K562 (cell line): ENCODE measurements around the gene NEUROD4. TPM values are rescaled to one million over a fixed set of nuclear protein-coding genes. Genes with fewer than 3 reads are reported as not detected.

Source experiments
- ATAC-seq: fragments of 200-7000 bp; cut with Tn5 transposase; 3 replicates; pipeline ENCODE4 v1.9.1; 2020; ENCODE audit warnings: moderate library complexity
- BruUV-seq: library from RNA; stranded (reverse); fragments of 400-500 nt; replicated peaks from 2 replicates; lab custom pipeline; 2021; lab: Mats Ljungman, UMichigan
- CTCF ChIA-PET: fragments of 300-600 bp; formaldehyde crosslinking; extraction: SDS; loops from one replicate; lab custom pipeline; 2021; ENCODE audit warnings: low intra/inter-chr PET ratio; lab: Yijun Ruan, JAX
- POLR2A ChIA-PET: fragments of 300-600, 350-650 bp; sonication (Branson Sonifier 250); formaldehyde crosslinking; extraction: SDS; loops from one replicate; lab custom pipeline; 2021; ENCODE audit warnings: antibody characterized with exemption, inconsistent platforms; lab: Yijun Ruan, JAX
- DNase-seq, 4 experiments: peaks; one replicate each; pipeline versions ENCODE4 v3.0.0 to v3.0.0-alpha.2; 2011 to 2018; ENCODE audit warnings: low spot score in 3 of 4, mixed read lengths in 3 of 4; ENCODE audit errors: extremely low read depth in 1 of 4
- FAIRE-seq: peaks from 2 replicates; lab custom pipeline; 2011; peaks lifted over from hg19 to GRCh38; lab: Jason Lieb, UNC
- H2AFZ ChIP-seq: 2 replicates; pipeline ENCODE4 v1.6.0; 2011; ENCODE audit warnings: low read depth, low read length, control low read depth, inconsistent platforms
- H3K27ac ChIP-seq: fragments of 200-600 bp; 3 replicates; pipeline ENCODE4 v1.8.0; 2011; ENCODE audit warnings: low read depth, mild to moderate bottlenecking, control low read depth, inconsistent platforms, low read length, moderate library complexity, mixed read lengths; ENCODE audit errors: extremely low read depth
- H3K27me3 ChIP-seq, 2 experiments: fragments of 300-600 bp in 1 of 2; 2 replicates in 1 of 2; 3 replicates in 1 of 2; pipeline versions ENCODE4 v1.6.0 to v1.8.0; 2011; ENCODE audit warnings: inconsistent platforms in 2 of 2, low read length in 2 of 2, mild to moderate bottlenecking in 1 of 2, mixed read lengths in 1 of 2, moderate library complexity in 1 of 2; ENCODE audit not compliant: control insufficient read depth in 2 of 2, insufficient read depth in 2 of 2
- H3K36me3 ChIP-seq: fragments of 300-600 bp; 3 replicates; pipeline ENCODE4 v1.8.0; 2011; ENCODE audit warnings: mild to moderate bottlenecking, low read length, inconsistent platforms; ENCODE audit not compliant: control insufficient read depth, insufficient read depth
- H3K4me1 ChIP-seq, 2 experiments: fragments of 200-600 bp in 1 of 2; replicated peaks in 1 of 2; 2 replicates in 1 of 2; 3 replicates in 1 of 2; pipeline versions ENCODE4 v1.5.1 to v1.8.0; 2011; ENCODE audit warnings: inconsistent platforms in 2 of 2, low read length in 2 of 2, mild to moderate bottlenecking in 1 of 2, mixed read lengths in 1 of 2, moderate library complexity in 1 of 2; ENCODE audit not compliant: control insufficient read depth in 2 of 2, insufficient read depth in 2 of 2
- H3K4me2 ChIP-seq: 2 replicates; pipeline ENCODE4 v1.6.1; 2011; ENCODE audit warnings: low read length, control low read depth, inconsistent platforms, mixed read lengths; ENCODE audit not compliant: insufficient read depth
- H3K4me3 ChIP-seq: fragments of 200-600 bp; sonication (generic), shearing (Covaris generic); 2 replicates; pipeline ENCODE4 v1.5.1; 2016; ENCODE audit warnings: control low read depth, inconsistent platforms
- H3K79me2 ChIP-seq: fragments of 200-600 bp; 3 replicates; pipeline ENCODE4 v1.8.0; 2011; ENCODE audit warnings: low read length, inconsistent platforms; ENCODE audit not compliant: control insufficient read depth, insufficient read depth
- H3K9ac ChIP-seq, 2 experiments: 2 replicates each; pipeline versions ENCODE4 v1.6.0 to v1.6.1; 2011; ENCODE audit warnings: low read depth in 2 of 2, low read length in 2 of 2, control low read depth in 1 of 2, inconsistent platforms in 1 of 2, mild to moderate bottlenecking in 1 of 2, mixed read lengths in 1 of 2; ENCODE audit not compliant: insufficient read depth in 1 of 2
- H3K9me1 ChIP-seq: one replicate; pipeline ENCODE4 v1.6.0; 2011; ENCODE audit warnings: inconsistent platforms, mild to moderate bottlenecking, low read length, moderate library complexity; ENCODE audit not compliant: control insufficient read depth, insufficient read depth
- H3K9me3 ChIP-seq: replicated peaks from 2 replicates; pipeline ENCODE4 v1.5.1; 2011; ENCODE audit warnings: low read depth, low read length, inconsistent platforms; ENCODE audit not compliant: control insufficient read depth, insufficient read depth
- H4K20me1 ChIP-seq: replicated peaks from 2 replicates; pipeline ENCODE4 v1.6.1; 2011; ENCODE audit warnings: low read length, inconsistent platforms, mixed read lengths; ENCODE audit not compliant: control insufficient read depth, insufficient read depth
- AFF1 ChIP-seq, 2 experiments: fragments of 450-650 bp; IDR thresholded peaks; 2 replicates each; pipeline ENCODE4 v1.6.1; 2018; ENCODE audit warnings: mild to moderate bottlenecking in 2 of 2, low read depth in 1 of 2; ENCODE audit not compliant: partially characterized antibody in 2 of 2
- ARID2 ChIP-seq: fragments of 450-650 bp; IDR thresholded peaks from 2 replicates; pipeline ENCODE4 v1.6.1; 2017; ENCODE audit warnings: antibody characterized with exemption, mild to moderate bottlenecking
- ARID3B ChIP-seq: fragments of 250-450 bp; sonication (Bioruptor Pico); IDR thresholded peaks from 2 replicates; pipeline ENCODE4 v1.4.0; 2020; ENCODE audit warnings: borderline replicate concordance
- CEBPG ChIP-seq, 3 experiments: fragments of 200-800 bp in 1 of 3; sonication (Bioruptor generic) in 1 of 3; sonication (generic) in 1 of 3; formaldehyde crosslinking in 1 of 3; IDR thresholded peaks in 2 of 3; conservative IDR thresholded peaks in 1 of 3; 2 replicates each; pipeline versions ENCODE4 v1.6.1 to v1.8.0; 2016 to 2022; ENCODE audit warnings: missing compliant biosample characterization in 2 of 3, missing genetic modification characterization in 2 of 3, mild to moderate bottlenecking in 1 of 3, missing genetic modification reagents in 1 of 3
- HOXB6 ChIP-seq: fragments of 250-450 bp; sonication (Bioruptor Pico); IDR thresholded peaks from 2 replicates; pipeline ENCODE4 v1.5.1; 2022; ENCODE audit warnings: mild to moderate bottlenecking, borderline replicate concordance
- HSF4 ChIP-seq: fragments of 250-450 bp; sonication (Bioruptor Pico); IDR thresholded peaks from 2 replicates; pipeline ENCODE4 v2.1.2; 2022; ENCODE audit warnings: mild to moderate bottlenecking, moderate library complexity, borderline replicate concordance
- MAZ ChIP-seq, 2 experiments: fragments of 450-650 bp in 1 of 2; sonication (generic) in 1 of 2; formaldehyde crosslinking; IDR thresholded peaks in 1 of 2; conservative IDR thresholded peaks in 1 of 2; 2 replicates each; pipeline versions ENCODE4 v1.4.0 to v1.5.0; 2020; ENCODE audit warnings: mild to moderate bottlenecking in 1 of 2, missing genetic modification reagents in 1 of 2
- MYC ChIP-seq, 2 experiments: fragments of 250-450 bp in 1 of 2; sonication (Bioruptor Pico) in 1 of 2; IDR thresholded peaks; 2 replicates each; pipeline versions ENCODE4 v1.5.1 to v1.6.1; 2012 to 2021; ENCODE audit warnings: low read depth in 2 of 2, borderline replicate concordance in 1 of 2, improper control_type of control experiment in 1 of 2, low read length in 1 of 2, mild to moderate bottlenecking in 1 of 2, moderate library complexity in 1 of 2
- WGBS: fragments of 100-300 bp; shearing (Covaris generic); methylation state at CpG from one replicate; pipeline ENCODE4 v1.1.6; 2016; ENCODE audit warnings: low coverage, mixed read lengths; ENCODE audit not compliant: insufficient coverage; ENCODE audit errors: missing lambda C conversion rate; 5-methylcytosine and 5-hydroxymethylcytosine counted together
- in situ Hi-C: fragments of 300-500 bp; cut with MboI; formaldehyde crosslinking; loops from 4 replicates; pipeline ENCODE4 v1.15.0; 2018; ENCODE audit warnings: inconsistent platforms, mixed read lengths
- intact Hi-C: fragments of 100-400 bp; cut with micrococcal nuclease; formaldehyde crosslinking; loops from 2 replicates; pipeline ENCODE4 v1.14.2; 2022
- polyA plus RNA-seq, 8 experiments: library from polyadenylated mRNA; depleted of rRNA in 4 of 8; stranded (reverse) in 5 of 8; unstranded in 3 of 8; fragments of >200 nt; fragmentation: Nextera tagmentation in 2 of 8; fragmentation: Illumina TruSeq in 1 of 8; extraction: Ambion mirVana in 2 of 8; extraction: Trizol in 1 of 8; gene quantifications; 2 replicates each; pipeline versions ENCODE4 v1.2.1 to v1.2.3, GENCODE V29; 2011 to 2014; ENCODE audit warnings: inconsistent platforms in 1 of 8, missing spikeins in 1 of 8
- total RNA-seq, 7 experiments: library from RNA; depleted of rRNA in 6 of 7; stranded (reverse); fragments of >200 nt in 6 of 7; fragmentation: Illumina TruSeq in 2 of 7; extraction: Trizol in 2 of 7; gene quantifications; 2 replicates each; pipeline versions ENCODE4 v1.2.1 to v1.2.3, GENCODE V29; 2011 to 2021; ENCODE audit warnings: low replicate concordance in 1 of 7
- TF ChIP-seq, protein P1 (sequence below): fragments of 450-650 bp; formaldehyde crosslinking; conservative IDR thresholded peaks from 2 replicates; pipeline ENCODE4 v1.4.0; 2022; ENCODE audit warnings: mild to moderate bottlenecking, missing genetic modification characterization

The NEUROD4 gene
- total and polyA plus RNA-seq, 9 of the 15 experiments (the other 6 are each of a cell fraction or from before 2014, with no cell fraction given) = not detected

DNA sequence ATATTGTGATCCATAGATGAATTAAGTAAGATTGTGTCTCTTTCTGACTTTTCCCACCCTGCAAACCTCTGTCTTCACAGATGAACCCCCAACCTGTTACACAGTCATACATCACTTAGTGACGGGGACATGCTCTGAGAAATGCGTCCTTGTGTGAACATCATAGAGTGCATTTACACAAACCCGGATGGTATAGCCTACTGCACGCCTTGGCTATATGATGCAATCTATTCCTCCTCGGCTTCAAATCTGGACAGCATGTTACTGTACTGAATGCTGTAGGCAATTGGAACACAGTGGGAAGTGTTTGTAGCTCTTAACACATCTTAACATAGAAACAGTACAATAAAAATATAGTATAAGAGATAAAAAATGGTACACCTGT lies 27.8 kb upstream of the NEUROD4 start (continued):
- TF ChIP-seq MYC (IDR thresholded peaks at IDR 0.05; ENCODE audit: low read depth, low read length) (no peak), MYC (CRISPR knock-in tag; IDR thresholded peaks at IDR 0.05; ENCODE audit: borderline replicate concordance, low read depth) (no peak), CEBPG (CRISPR knock-in tag; IDR thresholded peaks at IDR 0.05) (peak; percentile 59), CEBPG (tag; conservative IDR thresholded peaks at IDR 0.05 in 1 of 2, IDR thresholded peaks at IDR 0.05 in 1 of 2) (peak in 1 of 2 experiments; percentile 48; a peak in 2 of 4 replicates)

GRCh38 chr12:54993181-54993835 lies 26.5 kb upstream of the NEUROD4 start:
- Histone ChIP-seq H3K9ac (no peak overlapping the region), H3K9me1 (no peaks in the 10 kb centered on the region), H3K4me1 (peaks cover 3 to 20% of the 10 kb centered on the region in 2 experiments; a peak in 4 of 5 replicates), H3K4me3 (no peak overlapping the region), H3K27me3 (peaks cover 0 to 7% of the 10 kb centered on the region in 2 experiments; a peak in 1 of 5 replicates), H3K4me2 (no peak overlapping the region), H3K27ac (no peak overlapping the region), H4K20me1 (no peaks in the 10 kb centered on the region), H3K9me3 (no peaks in the 10 kb centered on the region), H3K36me3 (no peaks in the 10 kb centered on the region), H3K79me2 (no peaks in the 10 kb centered on the region), H2AFZ (0 out of 2 replicates have a peak overlapping the region, but pooled peaks have one; percentile 34)
- peak; percentile 84 for FAIRE-seq
- POLR2A ChIA-PET = interaction anchor here (0.7 to 1.0 kb wide), 4 partner anchors 11 to 334 kb away, joined by 3 to 4 read pairs (median 3); no protein-coding TSS in a partner anchor
- 20% methylated on average over 12 of the region's 12 CpGs for WGBS
- no TSS peak for BruUV-seq
- in situ Hi-C loops (loop anchor here (5.0 to 10.0 kb wide), 2 partner anchors 69 to 151 kb away; no protein-coding TSS in a partner anchor), intact Hi-C loops (loop anchor here (1.0 to 2.0 kb wide), 4 partner anchors 75 to 625 kb away; no protein-coding TSS in a partner anchor)
- DNase-seq = peak; percentile 65 to 79 (median 68)
- CTCF ChIA-PET = interaction anchor here (1.1 to 5.2 kb wide), 5 partner anchors 77 to 626 kb away, joined by 3 to 97 read pairs (median 5); no protein-coding TSS in a partner anchor
- peak; percentile 88 for ATAC-seq
- TF ChIP-seq HOXB6 (CRISPR knock-in tag) (no peak), MAZ (CRISPR knock-in tag; conservative IDR thresholded peaks at IDR 0.05 in 1 of 2, IDR thresholded peaks at IDR 0.05 in 1 of 2) (peak in 1 of 2 experiments; percentile 23; a peak in 1 of 4 replicates), ARID3B (no peak), AFF1 (IDR thresholded peaks at IDR 0.05; ENCODE audit: low read depth in 1 of 2, partially characterized antibody in 2 of 2) (no peak), HSF4 (CRISPR knock-in tag) (no peak), ARID2 (peak; percentile 70; the same call in 1 of the 2 replicates)
- TF ChIP-seq, protein P1, sequence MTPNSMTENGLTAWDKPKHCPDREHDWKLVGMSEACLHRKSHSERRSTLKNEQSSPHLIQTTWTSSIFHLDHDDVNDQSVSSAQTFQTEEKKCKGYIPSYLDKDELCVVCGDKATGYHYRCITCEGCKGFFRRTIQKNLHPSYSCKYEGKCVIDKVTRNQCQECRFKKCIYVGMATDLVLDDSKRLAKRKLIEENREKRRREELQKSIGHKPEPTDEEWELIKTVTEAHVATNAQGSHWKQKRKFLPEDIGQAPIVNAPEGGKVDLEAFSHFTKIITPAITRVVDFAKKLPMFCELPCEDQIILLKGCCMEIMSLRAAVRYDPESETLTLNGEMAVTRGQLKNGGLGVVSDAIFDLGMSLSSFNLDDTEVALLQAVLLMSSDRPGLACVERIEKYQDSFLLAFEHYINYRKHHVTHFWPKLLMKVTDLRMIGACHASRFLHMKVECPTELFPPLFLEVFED (CRISPR knock-in tag) = no peak
